ENCODE results near the gene LTBP1. TPM values are rescaled to one million over a fixed set of nuclear protein-coding genes. Genes with fewer than 3 reads are reported as not detected.

The LTBP1 gene
- total RNA-seq, 1 donor from 2014 or later = 90.4 TPM

DNA sequence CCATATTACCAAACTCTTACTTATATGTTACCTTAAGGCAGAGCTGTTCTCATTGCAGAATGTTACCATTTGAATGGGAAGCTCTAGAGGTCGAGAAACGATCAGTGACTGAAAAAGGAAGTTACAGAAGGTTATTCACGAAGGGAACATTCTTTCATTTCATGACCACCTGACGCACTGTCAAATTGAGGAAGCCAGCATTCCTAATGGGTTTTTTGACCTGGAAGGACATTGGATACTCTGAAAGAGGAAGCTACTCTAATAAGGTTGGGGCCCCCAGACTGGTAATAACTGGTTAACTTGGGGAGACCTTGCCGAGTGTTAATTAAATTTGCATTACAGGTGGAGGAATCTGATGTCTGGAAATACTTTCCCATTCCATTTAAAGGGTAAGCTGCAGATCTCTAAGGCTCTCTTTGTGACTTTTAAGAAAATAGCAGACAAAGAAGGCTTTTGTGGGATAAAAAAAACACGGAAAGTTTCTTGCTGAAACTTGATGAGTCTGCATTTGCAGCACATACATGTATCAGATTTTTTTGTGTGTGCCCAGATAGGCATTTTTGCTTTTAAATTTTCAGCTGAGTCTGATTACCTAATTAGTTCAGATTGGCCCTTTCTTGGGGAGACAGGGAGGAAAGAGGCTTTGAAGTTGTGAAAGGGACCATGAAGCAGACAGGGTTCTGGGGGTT, 137.1 kb downstream of the LTBP1 start:
- no peak for DNase-seq (ENCODE audit: missing footprints)
- ATAC-seq = no peak
- intact Hi-C loops (cut with DNase I) = no loop called here

DNA sequence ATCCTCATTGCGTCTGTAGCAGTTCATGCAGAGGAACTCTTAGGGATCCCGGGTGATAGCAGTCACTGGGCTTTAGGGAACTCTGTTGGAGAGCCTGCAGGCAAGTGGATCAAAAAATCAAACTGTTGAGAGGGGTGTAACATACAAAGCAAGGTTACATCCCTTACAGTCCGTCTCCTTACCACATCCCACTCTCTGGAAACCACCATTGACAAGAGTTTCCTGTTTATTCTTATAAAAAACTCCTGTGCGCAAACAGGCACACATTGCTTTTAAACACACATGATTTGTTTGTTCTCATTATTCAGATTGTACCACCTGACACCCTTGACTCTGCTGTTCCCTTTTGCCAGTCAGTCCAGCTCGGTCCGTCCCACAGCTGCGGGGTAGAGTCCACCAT, 137.7 kb downstream of the LTBP1 start:
- DNase-seq (ENCODE audit: missing footprints) = no peak
- intact Hi-C loops (cut with DNase I) = no loop called here
- no peak for ATAC-seq

DNA sequence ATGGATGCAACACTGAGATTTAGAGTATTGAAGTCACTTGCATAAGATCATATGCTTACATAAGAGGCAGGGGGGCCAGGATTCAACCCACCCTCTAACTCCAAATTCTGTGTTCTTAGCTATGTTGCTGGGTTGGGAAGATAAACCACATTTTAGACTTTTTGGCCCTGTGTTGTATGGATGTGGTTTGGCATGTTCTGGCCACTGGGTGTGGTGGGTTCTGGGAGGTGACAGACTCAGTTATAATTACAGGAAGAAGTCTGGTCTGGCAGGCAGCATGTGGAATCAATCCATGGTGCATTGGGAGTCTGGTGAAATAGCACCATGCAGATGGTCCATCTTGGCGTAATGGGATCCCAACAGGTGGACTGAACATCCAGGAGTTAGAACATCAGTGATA, 138.9 kb downstream of the LTBP1 start:
- ATAC-seq = peak; percentile 38
- intact Hi-C loops (cut with DNase I) = loop anchor here (5.0 kb wide), 1 partner anchor 313 kb away; no protein-coding TSS in a partner anchor
- DNase-seq (ENCODE audit: missing footprints) = no peak

DNA sequence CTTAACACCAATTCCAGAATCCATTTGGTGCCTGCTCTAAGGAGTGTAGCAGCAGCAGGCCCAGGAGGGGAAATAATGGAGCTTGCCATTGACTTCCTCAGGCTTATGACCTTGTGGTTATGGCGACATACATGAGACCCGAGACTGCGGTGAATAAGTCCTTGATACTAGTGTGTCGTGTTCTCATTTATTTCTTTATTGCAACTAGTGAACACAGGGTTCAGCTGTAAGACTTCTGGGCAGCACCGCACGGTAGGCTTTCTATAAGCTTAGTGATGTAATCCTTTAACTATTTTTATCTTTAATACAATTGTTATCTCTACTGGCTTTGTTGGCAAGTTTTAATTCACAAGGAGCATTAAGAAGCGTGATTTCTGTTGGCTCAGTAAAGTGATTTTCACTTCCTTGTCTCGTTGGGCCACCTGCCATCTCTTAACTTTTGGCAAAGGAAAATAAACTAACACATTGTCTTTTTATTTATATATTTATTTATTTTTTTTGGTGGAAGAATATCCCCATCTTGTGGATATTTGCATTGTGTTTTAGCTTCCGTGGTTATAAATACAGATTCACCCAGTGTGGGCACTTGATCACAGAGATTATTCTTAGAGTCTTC, 139.8 kb downstream of the LTBP1 start:
- intact Hi-C loops (cut with DNase I) = loop anchor here (5.0 kb wide), 1 partner anchor 314 kb away; no protein-coding TSS in a partner anchor
- DNase-seq (ENCODE audit: missing footprints) = no peak

DNA sequence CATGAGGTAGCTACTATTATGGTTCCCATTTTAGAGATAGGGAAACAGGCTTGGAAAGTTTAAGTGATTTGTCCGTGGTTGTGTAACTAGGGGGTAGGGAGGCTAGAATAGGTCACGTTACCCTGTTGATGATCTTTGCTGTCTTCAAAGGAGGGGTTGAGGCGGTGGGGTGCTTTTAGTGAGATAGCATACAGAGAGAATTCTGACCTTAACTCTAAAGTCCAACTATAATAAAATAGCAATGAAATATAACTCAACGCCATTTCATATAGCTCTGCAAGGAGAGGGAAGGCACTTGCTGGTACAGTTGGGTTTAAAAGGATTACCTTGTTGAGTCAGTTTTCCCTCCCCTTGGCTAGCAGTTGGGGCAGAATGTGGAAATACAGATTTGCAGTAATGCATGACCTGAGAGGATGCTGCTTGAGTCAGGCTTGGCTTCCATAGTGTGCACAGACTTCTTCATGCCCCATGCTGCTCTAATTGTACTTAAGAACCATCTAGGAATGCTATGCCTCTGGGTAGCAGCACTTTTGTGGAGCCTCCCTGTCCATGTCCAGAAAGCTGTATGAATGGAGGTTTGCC, 143.9 kb downstream of the LTBP1 start:
- DNase-seq (ENCODE audit: missing footprints) = no peak
- no peak for ATAC-seq
- intact Hi-C loops (cut with DNase I) = loop anchor here (5.0 kb wide), 1 partner anchor 42 kb away; no protein-coding TSS in a partner anchor

More for the DNA sequence above, 139.8 kb downstream of the LTBP1 start:
- ATAC-seq = peak; percentile 41

DNA sequence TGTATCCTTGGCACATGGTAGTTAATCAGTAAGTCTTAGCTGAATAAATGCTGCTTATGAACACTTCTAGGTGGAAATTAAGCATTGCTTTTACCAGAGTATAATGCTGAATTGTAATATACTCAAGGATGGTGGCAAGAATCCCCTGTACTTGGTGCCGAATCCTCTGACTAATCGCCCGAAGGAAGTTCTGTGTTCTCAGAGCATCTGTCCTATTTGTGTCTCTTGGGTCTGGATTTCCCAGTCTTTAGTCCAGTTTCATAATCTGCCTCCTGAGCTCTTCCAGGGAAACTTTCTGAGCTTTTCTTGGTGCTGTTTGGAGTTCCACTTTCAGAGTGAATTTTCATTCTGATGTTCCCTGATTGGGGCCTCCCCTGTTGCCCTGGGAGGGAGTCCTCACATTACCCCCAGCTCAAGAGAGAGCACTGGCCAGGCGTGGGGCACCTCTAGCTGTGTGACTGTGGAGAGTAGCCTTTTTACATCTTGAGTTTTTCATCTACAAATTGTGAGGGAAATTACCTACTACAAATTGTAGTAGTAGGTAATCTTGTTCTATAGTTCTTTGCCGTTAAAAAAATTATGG, 144.9 kb downstream of the LTBP1 start:
- DNase-seq (ENCODE audit: missing footprints) = no peak
- intact Hi-C loops (cut with DNase I) = loop anchor here (5.0 kb wide), 1 partner anchor 41 kb away; no protein-coding TSS in a partner anchor

DNA sequence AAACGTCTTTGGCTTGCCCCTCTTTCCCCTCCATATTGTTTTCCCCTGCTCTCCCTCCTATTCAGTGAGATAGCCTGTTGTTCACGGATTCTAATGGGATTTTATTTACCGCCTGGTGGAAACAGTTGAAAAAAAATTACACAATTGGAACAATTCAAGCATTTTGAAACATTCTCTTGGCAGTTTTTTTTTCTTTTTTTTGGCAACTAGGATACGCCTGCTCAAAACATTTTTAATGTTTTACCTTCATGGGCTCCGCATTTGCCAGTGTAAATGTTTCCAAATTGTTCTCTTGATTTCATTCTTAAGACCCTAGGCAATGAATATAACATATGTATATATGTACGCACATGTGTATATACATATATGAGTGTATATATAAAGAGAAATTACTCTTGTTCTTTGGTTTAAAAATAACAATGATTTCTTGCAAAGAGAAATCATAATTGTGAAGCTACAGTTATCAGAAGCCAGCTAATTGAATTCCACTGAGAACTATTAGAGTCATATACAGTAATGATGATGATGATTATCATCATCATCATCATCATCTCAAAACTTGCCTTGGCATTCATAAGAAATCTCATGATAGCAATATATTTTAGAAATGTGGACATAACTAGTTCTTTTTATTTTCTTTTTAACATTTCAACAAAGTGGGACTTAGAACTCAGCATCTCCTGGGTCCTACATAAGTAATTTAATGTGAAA, 146.7 kb downstream of the LTBP1 start:
- no peak for DNase-seq (ENCODE audit: missing footprints)
- intact Hi-C loops (cut with DNase I) = loop anchor here (5.0 kb wide), 1 partner anchor 39 kb away; no protein-coding TSS in a partner anchor
- no peak for ATAC-seq

More for the DNA sequence above, 144.9 kb downstream of the LTBP1 start:
- peak; percentile 87 for ATAC-seq

DNA sequence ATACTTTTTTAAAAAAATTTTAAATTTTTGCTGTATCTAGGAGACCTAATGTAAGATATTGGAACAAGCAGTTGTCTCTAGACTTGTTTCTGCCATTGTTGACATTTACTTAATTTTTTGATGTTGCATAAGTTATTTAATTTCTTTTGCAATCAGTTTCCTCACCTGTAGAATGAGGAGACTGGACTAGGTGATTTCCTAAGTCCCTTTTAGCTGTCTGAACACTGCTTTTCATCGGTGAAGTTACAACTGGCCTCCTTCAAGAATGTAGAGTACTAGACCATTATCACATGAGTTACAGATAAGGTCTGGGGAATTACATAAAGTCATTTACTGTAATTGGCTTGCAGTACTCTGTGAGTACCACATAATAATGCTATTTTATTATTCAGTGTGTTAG, 147.6 kb downstream of the LTBP1 start:
- DNase-seq (ENCODE audit: missing footprints) (no peak), ATAC-seq (no peak)
- intact Hi-C loops (cut with DNase I) = loop anchor here (5.0 kb wide), 1 partner anchor 38 kb away; no protein-coding TSS in a partner anchor

DNA sequence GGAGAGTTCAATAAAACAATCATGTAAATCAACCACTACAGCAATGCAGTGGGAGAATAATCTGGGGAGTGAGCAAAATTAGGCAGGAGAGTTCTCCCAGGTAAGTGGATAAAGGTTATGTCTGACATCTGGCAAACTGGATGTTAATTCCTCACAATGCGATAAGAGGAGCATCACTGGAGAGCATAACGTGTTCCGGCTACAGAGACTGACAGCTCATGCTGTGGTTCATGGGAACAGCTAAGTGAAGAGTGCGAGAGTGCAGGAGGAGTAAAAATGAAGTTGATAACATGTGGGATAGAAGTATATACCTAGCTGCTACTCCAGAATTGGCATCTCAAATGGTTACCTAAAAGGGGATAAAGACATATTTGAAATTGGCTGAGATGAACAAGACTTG, 153.2 kb downstream of the LTBP1 start:
- DNase-seq (ENCODE audit: missing footprints) (no peak), ATAC-seq (no peak)
- intact Hi-C loops (cut with DNase I) = no loop called here

DNA sequence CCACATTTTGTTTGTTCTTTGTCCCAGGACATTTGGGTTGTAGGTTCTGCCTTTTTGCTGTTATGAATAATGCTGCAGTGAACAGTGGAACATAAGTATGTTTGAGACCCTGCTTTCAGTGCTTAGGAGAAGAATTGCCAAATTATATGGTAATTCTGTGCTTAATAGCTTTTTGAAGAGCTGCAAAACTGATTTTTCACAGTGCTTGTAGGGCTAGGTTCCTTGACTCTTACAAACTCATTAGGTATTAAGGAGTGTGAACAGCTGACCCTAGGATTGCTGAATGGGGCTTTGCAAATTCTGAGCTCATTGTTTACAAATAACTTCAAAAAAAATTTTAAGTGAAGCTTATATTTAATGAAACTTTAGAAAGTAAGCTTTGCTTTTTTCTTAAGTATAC, 154.2 kb downstream of the LTBP1 start:
- intact Hi-C loops (cut with DNase I) = no loop called here
- no peak for DNase-seq (ENCODE audit: missing footprints)
- no peak for ATAC-seq

DNA sequence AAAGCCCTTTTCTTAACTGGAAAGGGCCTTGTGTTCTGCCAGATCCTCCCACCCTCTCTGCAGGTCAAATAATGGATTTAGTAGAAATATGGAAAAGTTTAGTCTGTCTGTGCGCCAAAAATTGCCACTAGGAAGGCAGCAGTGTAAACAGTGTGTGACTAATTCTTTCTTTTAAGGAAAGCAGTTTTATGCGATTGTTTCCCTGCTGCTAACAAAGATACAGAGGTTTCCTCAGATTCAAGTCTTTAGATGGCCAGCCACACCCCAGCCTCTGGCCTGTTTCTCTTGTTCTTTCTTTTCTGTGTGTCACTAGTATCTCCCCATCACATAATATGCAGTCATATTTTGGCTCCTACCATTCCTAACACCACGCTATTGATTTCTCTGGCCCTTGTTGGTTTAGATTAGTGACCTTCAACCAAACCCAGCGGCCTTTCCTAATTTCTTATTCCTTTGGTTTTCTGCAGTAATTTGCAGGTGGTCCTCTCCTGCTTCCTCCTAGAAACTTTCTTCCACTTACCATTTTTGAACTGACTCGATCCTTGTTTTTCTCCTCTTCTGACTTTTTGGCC, 157.4 kb downstream of the LTBP1 start:
- no peak for ATAC-seq
- DNase-seq (ENCODE audit: missing footprints) = no peak
- intact Hi-C loops (cut with DNase I) = no loop called here

DNA sequence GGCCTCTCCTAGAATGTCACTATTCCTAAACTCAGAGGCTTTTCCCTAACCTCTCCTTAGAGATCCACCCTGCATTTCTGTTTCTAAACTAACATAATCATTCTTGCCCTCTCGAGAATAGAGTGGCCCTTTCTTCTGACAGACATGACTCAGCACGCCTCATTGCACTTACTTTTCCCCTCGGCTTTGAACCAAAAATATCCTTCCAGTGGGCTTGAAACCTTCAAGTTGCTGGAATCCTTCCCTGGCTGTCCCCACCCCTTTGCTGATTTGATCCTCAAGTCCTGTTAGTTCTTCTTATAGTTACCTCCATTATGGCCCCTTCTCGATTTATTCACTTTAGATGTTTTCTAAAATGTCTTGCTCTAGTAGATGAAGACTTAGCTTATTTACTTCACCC, 158.0 kb downstream of the LTBP1 start:
- intact Hi-C loops (cut with DNase I) = no loop called here
- DNase-seq (ENCODE audit: missing footprints) (no peak), ATAC-seq (no peak)

DNA sequence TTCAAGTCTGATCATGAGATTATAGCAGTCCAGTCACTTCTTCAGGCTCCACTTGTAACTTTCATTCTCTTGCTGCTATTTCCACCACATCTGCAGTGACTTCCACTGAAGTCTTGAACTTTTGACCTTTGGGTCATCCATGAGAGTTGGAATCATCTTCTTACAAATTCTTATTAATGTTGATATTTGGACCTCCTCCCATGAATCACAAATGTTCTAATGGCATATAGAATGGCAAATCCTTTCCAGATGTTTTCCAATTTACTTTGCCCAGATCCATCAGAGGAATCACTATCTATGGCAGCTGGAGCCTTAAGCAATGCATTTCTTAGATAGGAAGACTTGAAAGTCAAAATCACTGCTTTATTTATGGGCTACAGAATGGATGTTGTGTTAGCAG, 159.4 kb downstream of the LTBP1 start:
- intact Hi-C loops (cut with DNase I) = no loop called here
- DNase-seq (ENCODE audit: missing footprints) (no peak), ATAC-seq (no peak)

DNA sequence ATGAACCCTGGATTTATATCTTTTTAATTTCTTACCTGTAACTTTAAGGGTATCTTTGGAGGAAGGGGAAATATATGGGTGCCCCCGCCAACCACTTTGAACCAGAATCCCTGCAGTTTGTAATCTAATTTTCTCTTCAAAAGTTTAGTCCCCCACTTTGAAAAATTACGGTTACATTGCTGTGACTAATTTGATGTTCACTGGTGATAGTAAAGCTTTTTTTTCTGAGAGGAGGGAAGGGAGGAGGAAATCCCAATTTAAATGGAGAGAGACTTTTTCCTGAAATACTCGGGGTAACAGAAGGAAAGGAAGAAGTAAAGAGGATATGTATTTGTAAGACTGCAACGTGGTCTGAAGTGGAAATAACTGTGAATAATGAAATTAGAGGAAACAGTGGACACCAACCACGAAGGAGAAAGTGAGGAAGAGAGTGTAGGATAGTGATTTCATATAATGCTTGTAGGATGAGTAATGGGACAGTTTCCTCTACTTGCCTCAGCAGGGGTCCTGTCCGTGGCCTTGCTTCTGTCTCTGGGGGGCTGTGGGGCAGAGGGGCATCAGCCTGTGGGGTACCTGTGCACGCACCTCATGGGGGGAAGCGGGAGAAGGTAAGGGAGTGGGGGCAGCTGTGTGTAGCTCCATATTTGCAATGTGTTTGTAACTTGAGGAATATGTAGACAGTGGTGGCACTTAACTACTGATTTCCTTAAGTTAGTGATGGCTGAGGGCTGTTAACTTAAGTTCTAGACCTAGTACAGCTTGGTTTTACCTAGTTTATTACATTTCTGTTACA, 161.1 kb downstream of the LTBP1 start:
- intact Hi-C loops (cut with DNase I) = no loop called here
- ATAC-seq (no peak), DNase-seq (ENCODE audit: missing footprints) (no peak)

DNA sequence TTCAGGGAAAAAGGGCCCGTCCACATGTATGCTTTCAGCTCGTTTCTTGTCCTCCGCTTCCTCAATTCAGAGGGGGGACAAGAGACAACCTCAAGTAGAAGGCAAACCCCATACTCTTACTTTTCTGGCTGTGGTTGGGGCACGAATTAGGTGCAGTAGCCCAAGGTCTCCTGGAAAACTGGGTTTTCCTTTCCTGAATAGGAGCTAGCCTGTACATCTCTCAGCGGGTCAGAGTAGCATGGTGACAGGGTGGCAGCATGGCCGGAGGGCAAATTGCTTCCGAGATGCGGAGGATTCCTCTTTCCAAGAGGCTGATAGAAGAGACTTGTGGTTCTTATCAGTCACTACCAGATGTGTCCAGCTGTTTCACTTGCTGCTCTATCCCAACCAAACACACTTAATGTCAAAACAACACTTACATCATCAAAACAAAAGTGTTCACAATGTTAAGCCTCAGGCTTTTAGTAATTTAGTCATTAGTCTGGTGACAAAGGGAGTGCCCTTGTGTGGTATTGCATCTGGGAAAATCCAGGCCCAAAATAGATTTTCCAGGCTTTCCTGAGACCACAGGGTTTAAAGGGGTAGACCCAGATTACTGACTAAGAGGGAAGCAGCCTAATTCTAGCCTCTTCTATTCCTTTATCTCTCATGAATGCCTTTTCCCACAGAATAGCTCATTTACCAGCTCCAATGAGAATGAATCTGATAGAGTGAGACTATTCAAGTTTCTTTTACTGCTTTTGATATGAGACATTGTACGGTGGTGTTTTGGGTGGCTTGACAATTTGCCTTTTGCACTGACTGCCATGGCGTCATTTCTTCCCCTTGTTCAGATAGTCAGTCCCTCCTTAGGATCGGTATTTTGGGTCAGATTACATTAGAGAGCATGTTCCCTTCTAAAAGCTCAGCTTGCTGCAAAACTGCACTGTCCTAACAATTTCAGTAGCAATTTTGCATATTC, 162.0 kb downstream of the LTBP1 start:
- intact Hi-C loops (cut with DNase I) = no loop called here
- DNase-seq (ENCODE audit: missing footprints) (no peak), ATAC-seq (peak; percentile 85)

DNA sequence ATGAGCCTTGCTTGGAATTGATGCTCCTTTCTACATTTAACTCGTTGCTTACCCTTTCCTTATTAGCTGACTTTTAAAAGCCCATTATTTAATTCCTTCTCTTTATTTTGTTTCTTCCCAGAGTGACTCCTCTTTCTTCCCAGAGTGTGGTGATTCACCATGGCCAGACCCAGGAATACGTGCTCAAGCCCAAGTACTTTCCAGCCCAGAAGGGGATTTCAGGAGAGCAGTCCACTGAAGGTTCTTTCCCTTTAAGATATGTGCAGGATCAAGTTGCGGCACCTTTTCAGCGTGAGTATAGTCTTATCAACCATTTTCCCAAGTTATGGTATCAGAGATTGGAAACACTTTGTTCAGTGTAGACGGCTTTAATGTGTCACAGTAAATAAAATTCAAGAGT, 163.7 kb downstream of the LTBP1 start:
- ATAC-seq (no peak), DNase-seq (ENCODE audit: missing footprints) (no peak)
- intact Hi-C loops (cut with DNase I) = no loop called here

DNA sequence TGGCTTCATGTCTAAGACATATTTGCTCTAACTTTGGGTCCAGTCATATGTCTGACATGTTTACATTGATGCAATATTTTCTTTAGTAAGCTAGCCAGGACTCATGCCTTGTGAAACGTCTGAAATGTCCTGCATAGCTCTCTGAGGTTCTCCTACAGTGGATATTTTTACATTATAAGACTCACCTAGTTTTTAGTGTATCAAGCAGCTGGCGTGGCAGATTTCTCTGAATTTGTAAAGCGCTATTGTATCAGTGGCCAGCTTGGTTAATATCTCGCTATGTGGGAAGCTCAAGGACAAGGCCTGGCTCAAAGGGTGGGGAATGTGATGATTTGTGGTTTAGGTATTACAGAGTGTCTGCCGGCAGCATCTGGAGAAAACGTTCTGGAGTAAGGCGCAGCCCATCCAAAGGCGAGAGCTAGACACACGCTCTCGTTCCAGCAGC, 164.3 kb downstream of the LTBP1 start:
- intact Hi-C loops (cut with DNase I) = no loop called here
- peak; percentile 33 for ATAC-seq
- DNase-seq (ENCODE audit: missing footprints) = no peak
